ENCODE results near the gene PRRX2.
"Not testable (repeated sequence)": the region's sequence is repeated elsewhere in the genome, so short reads cannot be mapped to it uniquely, and the experiment has no call there.

Gene PRRX2

DNA sequence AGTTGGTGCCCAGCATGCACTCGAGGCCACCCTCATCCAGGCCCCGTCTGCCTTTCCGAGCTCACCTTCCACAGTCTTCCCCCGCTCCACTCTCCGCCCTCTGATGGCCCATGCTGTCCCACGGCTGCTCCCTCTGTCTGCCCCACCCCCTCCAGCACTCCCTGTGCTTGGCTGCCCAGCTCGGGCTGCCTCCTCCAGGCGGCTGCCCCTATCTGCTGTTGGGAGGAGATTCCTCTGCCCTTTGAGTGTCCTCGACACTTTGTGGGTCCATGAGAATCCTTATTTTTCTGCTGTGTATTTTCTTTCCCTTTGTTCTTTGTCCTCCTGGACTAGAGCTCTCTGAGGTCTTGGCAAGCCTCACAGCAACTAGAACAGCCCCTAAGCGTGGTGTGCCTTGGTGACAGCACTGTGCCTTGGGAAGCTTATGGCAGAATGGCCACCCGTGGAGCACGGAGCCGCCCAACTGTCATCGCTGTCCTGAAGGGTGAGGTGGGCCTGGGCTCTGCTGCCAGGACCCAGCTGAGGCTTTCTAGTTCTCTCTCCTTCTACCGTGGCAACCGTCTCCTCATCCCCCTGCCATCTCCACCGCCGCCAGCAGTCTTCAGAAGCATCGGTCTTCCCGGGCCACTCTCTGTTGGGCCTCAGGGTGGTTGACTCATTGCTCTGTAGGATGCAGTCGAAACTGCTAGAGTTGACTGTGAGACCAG lies 34.3 kb upstream of the PRRX2 start:
- H3K4me3 ChIP-seq (ENCODE audit: low read depth, low read length), result no peak overlapping the region
- TF ChIP-seq, protein P1, sequence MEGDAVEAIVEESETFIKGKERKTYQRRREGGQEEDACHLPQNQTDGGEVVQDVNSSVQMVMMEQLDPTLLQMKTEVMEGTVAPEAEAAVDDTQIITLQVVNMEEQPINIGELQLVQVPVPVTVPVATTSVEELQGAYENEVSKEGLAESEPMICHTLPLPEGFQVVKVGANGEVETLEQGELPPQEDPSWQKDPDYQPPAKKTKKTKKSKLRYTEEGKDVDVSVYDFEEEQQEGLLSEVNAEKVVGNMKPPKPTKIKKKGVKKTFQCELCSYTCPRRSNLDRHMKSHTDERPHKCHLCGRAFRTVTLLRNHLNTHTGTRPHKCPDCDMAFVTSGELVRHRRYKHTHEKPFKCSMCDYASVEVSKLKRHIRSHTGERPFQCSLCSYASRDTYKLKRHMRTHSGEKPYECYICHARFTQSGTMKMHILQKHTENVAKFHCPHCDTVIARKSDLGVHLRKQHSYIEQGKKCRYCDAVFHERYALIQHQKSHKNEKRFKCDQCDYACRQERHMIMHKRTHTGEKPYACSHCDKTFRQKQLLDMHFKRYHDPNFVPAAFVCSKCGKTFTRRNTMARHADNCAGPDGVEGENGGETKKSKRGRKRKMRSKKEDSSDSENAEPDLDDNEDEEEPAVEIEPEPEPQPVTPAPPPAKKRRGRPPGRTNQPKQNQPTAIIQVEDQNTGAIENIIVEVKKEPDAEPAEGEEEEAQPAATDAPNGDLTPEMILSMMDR (IDR thresholded peaks at IDR 0.05; ENCODE audit: borderline replicate concordance, insufficient read depth, low read depth, low read length), result no peak

DNA sequence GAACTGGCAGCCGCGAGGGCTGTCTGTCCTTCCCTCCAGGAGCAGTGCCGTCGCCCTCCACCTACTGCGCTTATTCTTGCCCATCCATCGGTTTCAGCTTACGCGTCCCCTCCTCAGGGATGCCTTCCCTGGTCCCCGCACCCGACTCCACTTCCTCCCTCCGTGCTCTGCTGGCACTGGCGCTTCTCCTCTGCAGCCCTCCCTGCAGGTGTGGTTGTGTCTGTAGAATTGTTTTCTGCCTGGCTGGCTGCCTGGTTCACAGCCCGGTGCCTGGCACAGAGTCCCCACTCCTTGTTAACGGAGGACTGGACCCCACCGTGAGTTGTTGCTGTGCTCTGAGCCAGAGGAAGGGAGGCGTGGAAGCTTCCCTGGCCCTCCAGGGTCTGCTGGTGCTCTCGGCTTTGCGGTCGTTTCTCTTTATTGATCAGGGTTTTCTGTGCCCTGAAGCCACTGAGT lies 33.7 kb upstream of the PRRX2 start:
- TF ChIP-seq, protein P1 (IDR thresholded peaks at IDR 0.05; ENCODE audit: borderline replicate concordance, insufficient read depth, low read depth, low read length), result no peak
- no peak overlapping the region for H3K4me3 ChIP-seq (ENCODE audit: low read depth, low read length)

DNA sequence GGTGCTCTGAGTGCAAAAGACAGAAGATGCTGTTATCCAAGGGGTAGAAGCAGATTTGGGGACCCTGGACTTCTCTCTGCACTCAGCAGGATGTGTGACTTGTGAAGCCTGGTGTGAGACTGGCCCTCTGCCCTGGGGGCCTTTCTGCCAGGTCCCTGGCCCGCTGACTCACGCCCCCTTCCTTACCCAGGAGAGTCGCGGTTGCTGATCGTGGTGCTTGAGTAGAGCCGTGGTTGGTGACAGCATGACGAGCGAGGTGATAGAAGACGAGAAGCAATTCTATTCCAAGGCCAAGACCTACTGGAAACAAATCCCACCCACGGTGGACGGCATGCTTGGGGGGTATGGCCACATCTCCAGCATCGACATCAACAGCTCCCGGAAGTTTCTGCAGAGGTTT lies 33.0 kb upstream of the PRRX2 start:
- TF ChIP-seq, protein P1 (IDR thresholded peaks at IDR 0.05; ENCODE audit: borderline replicate concordance, insufficient read depth, low read depth, low read length), result no peak
- H3K4me3 ChIP-seq (ENCODE audit: low read depth, low read length), result no peak overlapping the region

DNA sequence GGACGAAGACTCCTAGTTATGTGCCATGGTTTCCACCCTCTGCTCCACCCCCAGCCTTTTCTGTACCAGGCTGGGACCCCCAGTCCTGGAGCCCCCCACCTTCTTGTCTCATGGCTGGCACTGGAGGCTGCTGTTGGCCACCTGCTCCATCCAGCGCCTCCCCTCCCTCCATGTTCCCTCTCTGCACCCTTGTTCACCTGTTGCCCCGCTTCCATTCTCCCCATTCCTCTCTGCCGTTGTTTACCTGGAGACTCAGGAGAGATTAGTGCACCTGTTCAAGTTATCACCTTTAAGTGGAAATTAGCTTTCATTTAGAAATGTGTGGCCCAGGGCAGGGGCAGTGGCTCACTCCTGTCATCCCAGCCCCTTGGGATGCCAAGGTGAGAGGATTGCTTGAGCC lies 32.2 kb upstream of the PRRX2 start:
- TF ChIP-seq, protein P1 (IDR thresholded peaks at IDR 0.05; ENCODE audit: borderline replicate concordance, insufficient read depth, low read depth, low read length), result no peak
- no peak overlapping the region for H3K4me3 ChIP-seq (ENCODE audit: low read depth, low read length)

DNA sequence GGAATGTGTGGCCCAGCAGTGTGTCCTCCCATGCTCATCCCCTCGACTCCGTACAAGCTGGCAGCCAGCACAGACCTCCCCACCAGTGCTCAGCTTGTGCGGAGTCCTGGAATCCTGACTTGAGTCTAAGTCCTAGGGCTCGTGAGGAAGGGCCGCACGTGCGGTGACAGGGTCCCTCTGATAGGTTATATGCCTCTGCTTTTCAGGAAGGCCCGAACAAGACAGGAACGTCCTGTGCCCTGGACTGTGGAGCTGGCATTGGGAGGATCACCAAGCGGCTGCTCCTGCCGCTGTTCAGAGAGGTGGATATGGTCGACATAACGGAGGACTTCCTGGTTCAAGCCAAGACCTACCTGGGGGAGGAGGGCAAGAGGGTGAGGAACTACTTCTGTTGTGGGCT lies 31.6 kb upstream of the PRRX2 start:
- H3K4me3 ChIP-seq (ENCODE audit: low read depth, low read length), result no peak overlapping the region
- TF ChIP-seq, protein P1 (IDR thresholded peaks at IDR 0.05; ENCODE audit: borderline replicate concordance, insufficient read depth, low read depth, low read length), result no peak

DNA sequence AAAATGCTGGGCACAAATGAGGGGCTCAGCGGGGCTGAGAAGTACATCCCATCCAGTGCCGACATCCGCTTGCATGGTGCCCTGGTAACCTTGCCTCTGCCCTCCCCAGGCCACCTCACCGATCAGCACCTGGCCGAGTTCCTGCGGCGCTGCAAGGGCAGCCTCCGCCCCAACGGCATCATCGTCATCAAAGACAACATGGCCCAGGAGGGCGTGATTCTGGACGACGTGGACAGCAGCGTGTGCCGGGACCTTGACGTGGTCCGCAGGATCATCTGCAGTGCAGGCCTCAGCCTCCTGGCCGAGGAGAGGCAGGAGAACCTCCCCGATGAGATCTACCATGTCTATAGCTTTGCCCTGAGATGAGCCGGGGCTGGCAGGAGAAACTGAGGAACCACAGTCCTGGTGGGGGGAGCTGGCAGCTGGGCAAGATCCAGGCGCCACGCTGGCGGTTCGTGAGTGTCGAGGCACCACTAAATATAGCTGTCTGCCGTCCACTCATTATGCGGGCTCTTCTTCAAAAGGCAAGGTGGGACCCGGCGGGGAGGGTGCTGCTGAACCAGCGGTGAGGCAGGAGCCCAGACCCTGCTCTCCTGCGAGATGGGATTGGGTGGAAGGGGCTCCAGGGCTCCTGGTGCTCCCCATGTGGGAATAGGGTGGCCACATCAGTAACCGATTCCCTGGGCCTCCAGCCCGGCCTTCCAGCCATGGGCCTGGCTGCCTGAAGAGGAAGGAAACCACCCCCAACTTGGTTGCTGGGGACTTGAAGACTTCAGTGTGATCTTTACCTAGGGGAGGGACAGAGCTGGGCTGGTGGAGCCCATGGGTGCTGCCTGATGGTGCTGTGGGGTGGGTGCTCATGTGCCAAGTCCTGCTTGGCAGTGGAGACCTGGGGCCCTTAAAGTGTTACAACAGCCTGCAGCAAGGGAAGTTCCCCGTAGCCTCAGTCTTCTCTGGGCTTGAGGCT lies 30.1 kb upstream of the PRRX2 start:
- H3K4me3 ChIP-seq (ENCODE audit: low read depth, low read length), result no peak overlapping the region
- TF ChIP-seq, protein P1 (IDR thresholded peaks at IDR 0.05; ENCODE audit: borderline replicate concordance, insufficient read depth, low read depth, low read length), result no peak

DNA sequence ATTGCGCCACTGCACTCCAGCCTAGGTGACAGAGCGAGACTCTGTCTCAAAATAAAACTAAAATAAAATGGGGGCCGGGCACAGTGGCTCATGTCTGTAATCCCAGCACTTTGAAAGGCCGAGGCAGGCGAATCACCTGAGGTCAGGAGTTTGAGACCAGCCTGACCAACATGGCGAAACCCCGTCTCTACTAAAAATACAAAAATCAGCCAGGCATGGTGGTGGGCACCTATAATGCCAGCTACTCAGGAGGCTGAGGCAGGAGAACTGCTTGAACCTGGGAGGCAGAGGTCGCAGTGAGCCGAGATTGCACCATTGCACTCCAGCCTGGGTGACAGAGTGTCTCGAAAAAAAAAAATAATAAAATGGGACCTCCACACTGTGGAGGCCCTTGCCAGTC lies 29.1 kb upstream of the PRRX2 start:
- not testable (repeated sequence) for H3K4me3 ChIP-seq (ENCODE audit: low read depth, low read length)

All from GM12875 (cell line).